K562 (cell line): Measurements from ENCODE around the gene PILRA. TPM values are rescaled to one million over a fixed set of nuclear protein-coding genes. Genes with fewer than 3 reads are reported as not detected.

ENCODE experiments used
- ASH1L ChIP-seq: fragments of 450-650 bp; IDR thresholded peaks from 2 replicates; pipeline ENCODE4 v1.6.1; 2018; ENCODE audit warnings: borderline replicate concordance, mild to moderate bottlenecking, low read depth; ENCODE audit not compliant: partially characterized antibody
- ATF7 ChIP-seq: fragments of 450-650 bp; IDR thresholded peaks from 2 replicates; pipeline ENCODE4 v1.7.1; 2014; ENCODE audit warnings: mild to moderate bottlenecking, moderate library complexity
- CBFB ChIP-seq: sonication (generic); formaldehyde crosslinking; IDR thresholded peaks from 2 replicates; pipeline ENCODE4 v1.4.0; 2020; ENCODE audit warnings: mild to moderate bottlenecking, missing genetic modification reagents
- EHMT2 ChIP-seq: fragments of 450-650 bp; IDR thresholded peaks from 2 replicates; pipeline ENCODE4 v1.6.1; 2018; ENCODE audit warnings: antibody characterized with exemption
- ETS1 ChIP-seq: conservative IDR thresholded peaks from 2 replicates; pipeline ENCODE4 v1.6.1; 2011; ENCODE audit warnings: low read depth, mild to moderate bottlenecking, low read length; ENCODE audit not compliant: control insufficient read depth
- FOXP1 ChIP-seq: sonication (generic); formaldehyde crosslinking; IDR thresholded peaks from 2 replicates; pipeline ENCODE4 v1.8.0; 2022; ENCODE audit warnings: mild to moderate bottlenecking, missing genetic modification reagents
- IFI16 ChIP-seq: fragments of 250-450 bp; sonication (Bioruptor Pico); IDR thresholded peaks from 2 replicates; pipeline ENCODE4 v2.1.2; 2022; ENCODE audit warnings: mild to moderate bottlenecking, inconsistent platforms
- MECOM ChIP-seq: fragments of 250-450 bp; sonication (Bioruptor Pico); IDR thresholded peaks from 2 replicates; pipeline ENCODE4 v1.8.0; 2022; ENCODE audit warnings: inconsistent platforms
- MTA2 ChIP-seq: fragments of 450-650 bp; IDR thresholded peaks from 2 replicates; pipeline ENCODE4 v1.6.1; 2016; ENCODE audit warnings: low read depth
- POLR2AphosphoS2 ChIP-seq: IDR thresholded peaks from 2 replicates; pipeline ENCODE4 v1.6.1; 2012; ENCODE audit warnings: low read length, improper control_type of control experiment
- SREBF1 ChIP-seq: fragments of 150-350 bp; IDR thresholded peaks from 2 replicates; pipeline ENCODE4 v1.6.1; 2014; ENCODE audit warnings: antibody characterized with exemption, low read depth, low read length, borderline replicate concordance
- TRIM25 ChIP-seq: fragments of 450-650 bp; IDR thresholded peaks from 2 replicates; pipeline ENCODE4 v1.7.0; 2016; ENCODE audit warnings: borderline replicate concordance
- WHSC1 ChIP-seq: IDR thresholded peaks from one replicate; pipeline ENCODE4 v1.6.1; 2012; ENCODE audit warnings: low read length, control low read depth, inconsistent platforms
- ZNF311 ChIP-seq: fragments of 250-450 bp; sonication (Bioruptor Pico); IDR thresholded peaks from 2 replicates; pipeline ENCODE4 v1.4.0; 2020; ENCODE audit warnings: mild to moderate bottlenecking, moderate library complexity
- polyA plus RNA-seq, 8 experiments: library from polyadenylated mRNA; depleted of rRNA in 4 of 8; stranded (reverse) in 5 of 8; unstranded in 3 of 8; fragments of >200 nt; fragmentation: Nextera tagmentation in 2 of 8; fragmentation: Illumina TruSeq in 1 of 8; extraction: Ambion mirVana in 2 of 8; extraction: Trizol in 1 of 8; gene quantifications; 2 replicates each; pipeline versions ENCODE4 v1.2.1 to v1.2.3, GENCODE V29; 2011 to 2014; ENCODE audit warnings: inconsistent platforms in 1 of 8, missing spikeins in 1 of 8
- total RNA-seq, 7 experiments: library from RNA; depleted of rRNA in 6 of 7; stranded (reverse); fragments of >200 nt in 6 of 7; fragmentation: Illumina TruSeq in 2 of 7; extraction: Trizol in 2 of 7; gene quantifications; 2 replicates each; pipeline versions ENCODE4 v1.2.1 to v1.2.3, GENCODE V29; 2011 to 2021; ENCODE audit warnings: low replicate concordance in 1 of 7
- TF ChIP-seq, protein P1 (sequence below): fragments of 250-450 bp; sonication (Bioruptor Pico); IDR thresholded peaks from 2 replicates; pipeline ENCODE4 v1.4.0; 2020
- TF ChIP-seq, protein P2 (sequence below): fragments of 250-450 bp; sonication (Bioruptor Pico); IDR thresholded peaks from 2 replicates; pipeline ENCODE4 v1.9.0; 2021; ENCODE audit warnings: mild to moderate bottlenecking, inconsistent platforms

PILRA gene
- total and polyA plus RNA-seq, 9 of the 15 experiments (the other 6 are each of a cell fraction or from before 2014, with no cell fraction given) = 0.13 to 1.8 (median 0.62) TPM

GRCh38 chr7:100428199-100428966 lies 55.1 kb downstream of the PILRA start, which contains the start of gene ZCWPW1 (continued):
- TF ChIP-seq, protein P1, sequence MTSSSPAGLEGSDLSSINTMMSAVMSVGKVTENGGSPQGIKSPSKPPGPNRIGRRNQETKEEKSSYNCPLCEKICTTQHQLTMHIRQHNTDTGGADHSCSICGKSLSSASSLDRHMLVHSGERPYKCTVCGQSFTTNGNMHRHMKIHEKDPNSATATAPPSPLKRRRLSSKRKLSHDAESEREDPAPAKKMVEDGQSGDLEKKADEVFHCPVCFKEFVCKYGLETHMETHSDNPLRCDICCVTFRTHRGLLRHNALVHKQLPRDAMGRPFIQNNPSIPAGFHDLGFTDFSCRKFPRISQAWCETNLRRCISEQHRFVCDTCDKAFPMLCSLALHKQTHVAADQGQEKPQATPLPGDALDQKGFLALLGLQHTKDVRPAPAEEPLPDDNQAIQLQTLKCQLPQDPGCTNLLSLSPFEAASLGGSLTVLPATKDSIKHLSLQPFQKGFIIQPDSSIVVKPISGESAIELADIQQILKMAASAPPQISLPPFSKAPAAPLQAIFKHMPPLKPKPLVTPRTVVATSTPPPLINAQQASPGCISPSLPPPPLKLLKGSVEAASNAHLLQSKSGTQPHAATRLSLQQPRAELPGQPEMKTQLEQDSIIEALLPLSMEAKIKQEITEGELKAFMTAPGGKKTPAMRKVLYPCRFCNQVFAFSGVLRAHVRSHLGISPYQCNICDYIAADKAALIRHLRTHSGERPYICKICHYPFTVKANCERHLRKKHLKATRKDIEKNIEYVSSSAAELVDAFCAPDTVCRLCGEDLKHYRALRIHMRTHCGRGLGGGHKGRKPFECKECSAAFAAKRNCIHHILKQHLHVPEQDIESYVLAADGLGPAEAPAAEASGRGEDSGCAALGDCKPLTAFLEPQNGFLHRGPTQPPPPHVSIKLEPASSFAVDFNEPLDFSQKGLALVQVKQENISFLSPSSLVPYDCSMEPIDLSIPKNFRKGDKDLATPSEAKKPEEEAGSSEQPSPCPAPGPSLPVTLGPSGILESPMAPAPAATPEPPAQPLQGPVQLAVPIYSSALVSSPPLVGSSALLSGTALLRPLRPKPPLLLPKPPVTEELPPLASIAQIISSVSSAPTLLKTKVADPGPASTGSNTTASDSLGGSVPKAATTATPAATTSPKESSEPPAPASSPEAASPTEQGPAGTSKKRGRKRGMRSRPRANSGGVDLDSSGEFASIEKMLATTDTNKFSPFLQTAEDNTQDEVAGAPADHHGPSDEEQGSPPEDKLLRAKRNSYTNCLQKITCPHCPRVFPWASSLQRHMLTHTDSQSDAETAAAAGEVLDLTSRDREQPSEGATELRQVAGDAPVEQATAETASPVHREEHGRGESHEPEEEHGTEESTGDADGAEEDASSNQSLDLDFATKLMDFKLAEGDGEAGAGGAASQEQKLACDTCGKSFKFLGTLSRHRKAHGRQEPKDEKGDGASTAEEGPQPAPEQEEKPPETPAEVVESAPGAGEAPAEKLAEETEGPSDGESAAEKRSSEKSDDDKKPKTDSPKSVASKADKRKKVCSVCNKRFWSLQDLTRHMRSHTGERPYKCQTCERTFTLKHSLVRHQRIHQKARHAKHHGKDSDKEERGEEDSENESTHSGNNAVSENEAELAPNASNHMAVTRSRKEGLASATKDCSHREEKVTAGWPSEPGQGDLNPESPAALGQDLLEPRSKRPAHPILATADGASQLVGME (CRISPR knock-in tag) = no peak
- TF ChIP-seq POLR2AphosphoS2 (no peak), FOXP1 (peak; percentile 96), EHMT2 (no peak), IFI16 (CRISPR knock-in tag) (no peak), ZNF311 (no peak), TRIM25 (peak; percentile 75; the same call in 1 of the 2 replicates), ASH1L (peak; percentile 19), ETS1 (peak; percentile 26), WHSC1 (no peak), SREBF1 (peak; percentile 66; the same call in 1 of the 2 replicates), CBFB (CRISPR knock-in tag) (peak; percentile 96), MECOM (peak; percentile 40; the same call in 1 of the 2 replicates), MTA2 (peak; percentile 58), ATF7 (peak; percentile 72; the same call in 1 of the 2 replicates)
- TF ChIP-seq, protein P2, sequence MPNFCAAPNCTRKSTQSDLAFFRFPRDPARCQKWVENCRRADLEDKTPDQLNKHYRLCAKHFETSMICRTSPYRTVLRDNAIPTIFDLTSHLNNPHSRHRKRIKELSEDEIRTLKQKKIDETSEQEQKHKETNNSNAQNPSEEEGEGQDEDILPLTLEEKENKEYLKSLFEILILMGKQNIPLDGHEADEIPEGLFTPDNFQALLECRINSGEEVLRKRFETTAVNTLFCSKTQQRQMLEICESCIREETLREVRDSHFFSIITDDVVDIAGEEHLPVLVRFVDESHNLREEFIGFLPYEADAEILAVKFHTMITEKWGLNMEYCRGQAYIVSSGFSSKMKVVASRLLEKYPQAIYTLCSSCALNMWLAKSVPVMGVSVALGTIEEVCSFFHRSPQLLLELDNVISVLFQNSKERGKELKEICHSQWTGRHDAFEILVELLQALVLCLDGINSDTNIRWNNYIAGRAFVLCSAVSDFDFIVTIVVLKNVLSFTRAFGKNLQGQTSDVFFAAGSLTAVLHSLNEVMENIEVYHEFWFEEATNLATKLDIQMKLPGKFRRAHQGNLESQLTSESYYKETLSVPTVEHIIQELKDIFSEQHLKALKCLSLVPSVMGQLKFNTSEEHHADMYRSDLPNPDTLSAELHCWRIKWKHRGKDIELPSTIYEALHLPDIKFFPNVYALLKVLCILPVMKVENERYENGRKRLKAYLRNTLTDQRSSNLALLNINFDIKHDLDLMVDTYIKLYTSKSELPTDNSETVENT (CRISPR knock-in tag) = peak; percentile 97
